ENCODE measurements around the gene KHDRBS2.

The KHDRBS2 gene

DNA sequence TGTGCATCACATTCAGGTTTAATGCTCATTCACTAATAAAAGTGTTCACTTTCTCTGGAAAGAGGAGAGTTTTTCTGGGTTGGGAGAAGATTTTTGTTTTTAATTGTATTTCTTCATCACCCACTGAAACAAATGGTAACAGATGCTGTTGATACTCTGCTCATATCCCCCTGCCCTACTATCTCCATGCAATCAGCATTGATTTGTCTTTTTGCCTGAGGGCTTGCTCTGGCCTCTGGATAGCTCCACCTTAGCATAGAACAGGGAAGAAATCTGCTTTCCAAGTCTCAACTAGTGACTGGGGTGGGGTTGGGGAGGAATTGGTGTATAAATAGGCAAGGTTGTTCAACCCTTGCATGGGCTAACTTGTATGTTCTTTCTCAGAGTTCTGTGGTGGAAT lies 296.4 kb downstream of the KHDRBS2 start:
- H3K4me1 ChIP-seq = no peaks in the 10 kb centered on the region
- no peak for DNase-seq
- TF ChIP-seq, protein P1, sequence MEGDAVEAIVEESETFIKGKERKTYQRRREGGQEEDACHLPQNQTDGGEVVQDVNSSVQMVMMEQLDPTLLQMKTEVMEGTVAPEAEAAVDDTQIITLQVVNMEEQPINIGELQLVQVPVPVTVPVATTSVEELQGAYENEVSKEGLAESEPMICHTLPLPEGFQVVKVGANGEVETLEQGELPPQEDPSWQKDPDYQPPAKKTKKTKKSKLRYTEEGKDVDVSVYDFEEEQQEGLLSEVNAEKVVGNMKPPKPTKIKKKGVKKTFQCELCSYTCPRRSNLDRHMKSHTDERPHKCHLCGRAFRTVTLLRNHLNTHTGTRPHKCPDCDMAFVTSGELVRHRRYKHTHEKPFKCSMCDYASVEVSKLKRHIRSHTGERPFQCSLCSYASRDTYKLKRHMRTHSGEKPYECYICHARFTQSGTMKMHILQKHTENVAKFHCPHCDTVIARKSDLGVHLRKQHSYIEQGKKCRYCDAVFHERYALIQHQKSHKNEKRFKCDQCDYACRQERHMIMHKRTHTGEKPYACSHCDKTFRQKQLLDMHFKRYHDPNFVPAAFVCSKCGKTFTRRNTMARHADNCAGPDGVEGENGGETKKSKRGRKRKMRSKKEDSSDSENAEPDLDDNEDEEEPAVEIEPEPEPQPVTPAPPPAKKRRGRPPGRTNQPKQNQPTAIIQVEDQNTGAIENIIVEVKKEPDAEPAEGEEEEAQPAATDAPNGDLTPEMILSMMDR (IDR thresholded peaks at IDR 0.05; ENCODE audit: low read depth, low read length) = no peak
- H3K36me3 ChIP-seq = no peaks in the 10 kb centered on the region
- H3K27me3 ChIP-seq = no peaks in the 10 kb centered on the region
- no peak overlapping the region for H3K4me3 ChIP-seq (ENCODE audit: low read depth, low read length)
- H3K9me3 ChIP-seq = no peaks in the 10 kb centered on the region

DNA sequence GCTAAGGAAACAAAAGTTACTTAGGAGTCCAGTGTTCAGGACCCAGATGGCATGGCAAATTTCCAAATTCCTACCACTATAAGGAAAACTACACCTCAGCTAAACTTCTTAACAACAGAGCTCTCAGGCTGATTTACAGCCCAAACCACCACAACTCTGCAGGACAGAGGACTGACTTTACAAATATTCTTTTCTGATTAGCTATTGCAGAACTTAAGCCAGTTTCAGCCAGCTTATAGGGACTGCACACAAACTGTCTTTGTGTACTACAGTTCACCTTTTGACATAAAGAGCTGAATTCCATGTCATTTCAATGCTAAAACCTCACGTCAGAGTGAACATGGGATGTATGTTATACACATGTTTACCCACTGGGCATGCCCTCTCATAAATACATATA lies 305.4 kb downstream of the KHDRBS2 start:
- Histone ChIP-seq H3K4me3 (ENCODE audit: low read depth, low read length) (no peak overlapping the region), H3K4me1 (no peaks in the 10 kb centered on the region), H3K9me3 (no peaks in the 10 kb centered on the region), H3K27me3 (no peaks in the 10 kb centered on the region), H3K36me3 (no peaks in the 10 kb centered on the region)
- DNase-seq = no peak
- TF ChIP-seq, protein P1 (IDR thresholded peaks at IDR 0.05; ENCODE audit: low read depth, low read length) = no peak

DNA sequence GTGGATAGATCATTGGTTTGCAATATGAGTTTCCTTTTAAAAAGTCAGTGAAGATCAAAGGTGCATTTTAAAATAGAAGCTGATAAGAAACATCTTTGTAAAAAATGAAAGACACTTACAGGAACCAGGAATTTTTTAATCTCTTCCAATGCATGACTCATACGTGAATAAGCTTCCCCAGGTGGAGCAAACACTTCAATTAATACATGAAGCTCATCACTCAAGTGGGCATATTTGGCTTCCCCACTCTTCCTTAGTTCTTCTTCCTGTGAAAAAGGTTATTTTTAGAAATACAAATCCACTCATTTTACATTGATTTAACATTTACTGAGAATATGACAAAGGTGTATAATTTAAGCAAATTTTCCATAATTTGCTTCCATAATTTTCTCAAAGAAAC lies 308.1 kb downstream of the KHDRBS2 start:
- no peak for DNase-seq

DNA sequence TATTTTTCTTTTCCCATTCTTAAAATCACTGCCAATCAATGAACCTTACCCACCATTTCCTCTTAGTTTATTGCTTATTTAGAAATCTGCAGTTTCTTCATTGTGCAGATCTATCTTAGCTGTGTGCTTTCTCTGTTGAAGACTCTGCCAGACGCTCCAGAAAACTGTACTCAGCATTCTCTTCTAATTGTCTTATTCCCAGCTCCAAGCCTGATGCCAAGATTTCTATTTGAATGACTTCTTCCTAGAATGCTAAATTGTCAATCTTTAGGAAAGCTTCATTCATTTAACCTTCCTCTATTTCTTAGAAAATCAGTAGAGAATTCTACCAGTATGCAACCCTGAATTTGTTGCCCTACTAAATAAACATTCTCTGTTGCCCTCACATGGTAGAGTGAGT lies 308.9 kb downstream of the KHDRBS2 start:
- H3K4me1 ChIP-seq = no peaks in the 10 kb centered on the region
- TF ChIP-seq, protein P1 (IDR thresholded peaks at IDR 0.05; ENCODE audit: low read depth, low read length) = no peak

More for the DNA sequence above, 308.1 kb downstream of the KHDRBS2 start:
- no peaks in the 10 kb centered on the region for H3K9me3 ChIP-seq
- H3K4me3 ChIP-seq (ENCODE audit: low read depth, low read length) = no peak overlapping the region
- no peaks in the 10 kb centered on the region for H3K4me1 ChIP-seq
- TF ChIP-seq, protein P1 (IDR thresholded peaks at IDR 0.05; ENCODE audit: low read depth, low read length) = no peak
- no peaks in the 10 kb centered on the region for H3K36me3 ChIP-seq
- no peaks in the 10 kb centered on the region for H3K27me3 ChIP-seq

DNA sequence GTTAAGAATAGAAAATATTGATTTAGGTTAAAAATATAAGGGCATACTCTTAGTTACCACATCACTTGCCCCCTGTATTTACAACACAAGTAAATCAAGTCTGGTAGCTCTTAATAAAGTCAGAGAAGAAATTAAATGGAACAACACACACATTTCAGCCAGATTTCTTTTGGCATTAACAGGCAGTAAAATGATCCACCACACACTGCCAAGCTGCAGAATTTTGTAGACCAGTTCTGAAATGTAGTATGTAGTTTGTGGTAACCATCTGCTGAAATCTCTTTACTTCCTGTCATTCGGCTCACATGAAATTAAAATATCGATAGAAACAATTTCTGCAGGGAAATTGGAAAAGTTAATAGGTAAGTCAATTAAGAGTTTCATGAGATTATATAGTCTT lies 326.8 kb downstream of the KHDRBS2 start:
- no peaks in the 10 kb centered on the region for H3K9me3 ChIP-seq

More for the DNA sequence above, 308.9 kb downstream of the KHDRBS2 start:
- Histone ChIP-seq H3K4me3 (ENCODE audit: low read depth, low read length) (no peak overlapping the region), H3K36me3 (no peaks in the 10 kb centered on the region), H3K27me3 (no peaks in the 10 kb centered on the region), H3K9me3 (no peaks in the 10 kb centered on the region)
- DNase-seq = no peak

DNA sequence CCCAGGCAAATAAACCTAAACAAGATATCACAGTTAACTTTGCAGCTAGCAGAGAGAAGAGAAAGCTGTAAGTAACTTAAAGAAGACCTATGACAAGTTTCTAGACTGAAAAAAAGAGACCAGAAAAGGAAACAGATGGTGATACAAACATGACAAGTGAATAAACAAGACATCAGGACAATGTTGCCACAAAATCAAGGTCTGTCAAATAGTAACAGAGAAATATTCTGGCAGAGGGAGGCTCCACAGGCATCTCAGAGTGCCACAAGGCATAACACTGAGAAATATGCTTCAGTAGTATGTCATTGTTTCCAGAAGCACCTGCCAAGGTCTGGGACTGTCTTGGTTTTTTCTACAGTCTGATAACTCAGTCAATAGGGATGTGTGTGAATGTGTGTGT lies 332.2 kb downstream of the KHDRBS2 start:
- TF ChIP-seq, protein P1 (IDR thresholded peaks at IDR 0.05; ENCODE audit: low read depth, low read length) = no peak
- Histone ChIP-seq H3K4me1 (no peaks in the 10 kb centered on the region), H3K36me3 (no peaks in the 10 kb centered on the region), H3K9me3 (no peaks in the 10 kb centered on the region), H3K4me3 (ENCODE audit: low read depth, low read length) (no peak overlapping the region), H3K27me3 (no peaks in the 10 kb centered on the region)
- DNase-seq = no peak

More for the DNA sequence above, 326.8 kb downstream of the KHDRBS2 start:
- TF ChIP-seq, protein P1 (IDR thresholded peaks at IDR 0.05; ENCODE audit: low read depth, low read length) = no peak
- Histone ChIP-seq H3K4me3 (ENCODE audit: low read depth, low read length) (no peak overlapping the region), H3K27me3 (no peaks in the 10 kb centered on the region), H3K36me3 (no peaks in the 10 kb centered on the region), H3K4me1 (no peaks in the 10 kb centered on the region)
- DNase-seq = no peak
